ENCODE measurements around the gene PLEKHA8.

DNA sequence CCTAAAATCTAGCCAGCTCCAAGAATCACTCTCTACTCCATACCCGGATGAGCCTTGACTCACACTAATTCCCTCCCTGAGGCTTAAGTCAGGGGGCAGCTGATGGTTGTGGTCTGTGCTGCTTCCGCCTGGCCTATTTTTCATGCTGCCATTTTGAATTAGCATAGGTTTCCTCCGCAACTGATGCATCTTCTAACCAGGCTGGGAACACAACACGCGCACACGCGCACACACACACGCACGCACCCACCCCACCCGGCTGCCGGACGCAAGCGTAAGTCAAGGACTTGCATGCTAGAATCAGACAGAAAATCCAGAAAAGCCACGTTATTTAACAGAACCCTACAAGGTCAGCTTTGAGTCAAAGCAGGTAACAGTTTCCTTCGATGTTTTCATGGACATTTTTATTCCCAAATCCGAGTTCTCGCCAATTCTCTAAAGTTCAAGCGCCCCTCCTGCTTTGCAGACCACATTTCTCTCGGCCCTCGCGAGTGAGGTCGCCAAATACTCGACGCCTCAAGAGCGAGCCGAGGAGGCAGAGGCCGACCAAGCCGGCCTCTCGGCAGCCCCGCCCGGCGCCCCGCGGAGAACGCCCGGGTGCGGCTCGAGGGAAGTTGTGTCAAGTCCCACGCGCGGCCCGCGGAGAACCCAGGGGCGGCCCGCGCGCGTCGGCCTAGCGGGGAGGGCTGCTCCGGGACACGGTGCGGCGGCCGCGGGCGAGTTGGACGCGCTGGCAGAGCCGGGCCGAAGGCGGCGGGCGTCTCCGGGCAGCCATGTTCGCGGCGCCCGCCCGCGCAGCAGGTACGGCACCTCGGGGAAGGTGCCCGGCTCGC is 39.6 kb upstream of the PLEKHA8 start:
- TF ChIP-seq EZH2 (IDR thresholded peaks at IDR 0.05; ENCODE audit: low read length, unreplicated experiment) (no peak), EZH2phosphoT487 (IDR thresholded peaks at IDR 0.05; ENCODE audit: borderline replicate concordance, low read length) (no peak)
- TF ChIP-seq, protein P1, sequence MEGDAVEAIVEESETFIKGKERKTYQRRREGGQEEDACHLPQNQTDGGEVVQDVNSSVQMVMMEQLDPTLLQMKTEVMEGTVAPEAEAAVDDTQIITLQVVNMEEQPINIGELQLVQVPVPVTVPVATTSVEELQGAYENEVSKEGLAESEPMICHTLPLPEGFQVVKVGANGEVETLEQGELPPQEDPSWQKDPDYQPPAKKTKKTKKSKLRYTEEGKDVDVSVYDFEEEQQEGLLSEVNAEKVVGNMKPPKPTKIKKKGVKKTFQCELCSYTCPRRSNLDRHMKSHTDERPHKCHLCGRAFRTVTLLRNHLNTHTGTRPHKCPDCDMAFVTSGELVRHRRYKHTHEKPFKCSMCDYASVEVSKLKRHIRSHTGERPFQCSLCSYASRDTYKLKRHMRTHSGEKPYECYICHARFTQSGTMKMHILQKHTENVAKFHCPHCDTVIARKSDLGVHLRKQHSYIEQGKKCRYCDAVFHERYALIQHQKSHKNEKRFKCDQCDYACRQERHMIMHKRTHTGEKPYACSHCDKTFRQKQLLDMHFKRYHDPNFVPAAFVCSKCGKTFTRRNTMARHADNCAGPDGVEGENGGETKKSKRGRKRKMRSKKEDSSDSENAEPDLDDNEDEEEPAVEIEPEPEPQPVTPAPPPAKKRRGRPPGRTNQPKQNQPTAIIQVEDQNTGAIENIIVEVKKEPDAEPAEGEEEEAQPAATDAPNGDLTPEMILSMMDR (conservative IDR thresholded peaks at IDR 0.05; ENCODE audit: low read depth, low read length) = no peak

Measured in PC-3 (cell line).